Activated CD4-positive, alpha-beta T cell treated with anti-CD3 and anti-CD28 coated beads for 4 hours (primary cell): ENCODE data around the gene ARL16.
"Not testable (repeated sequence)": the region's sequence is repeated elsewhere in the genome, so short reads cannot be mapped to it uniquely, and the experiment has no call there.

Experiments used
- DNase-seq, 2 donors: peaks; one replicate each; pipeline ENCODE4 v3.0.0-alpha.2; 2020

The ARL16 gene

GRCh38 chr17:81695211-81695610 lies 11.6 kb upstream of the ARL16 start:
- no peak for DNase-seq

GRCh38 chr17:81694810-81695209 lies 11.2 kb upstream of the ARL16 start:
- DNase-seq: no peak

- DNase-seq: no peak
Observed at GRCh38 chr17:81693509-81694210, 10.1 kb upstream of the ARL16 start.

- no peak for DNase-seq
Observed at GRCh38 chr17:81691608-81692007, 8.0 kb upstream of the ARL16 start.

GRCh38 chr17:81691196-81691595 lies 7.6 kb upstream of the ARL16 start:
- no peak for DNase-seq

GRCh38 chr17:81690549-81690948 lies 7.0 kb upstream of the ARL16 start:
- DNase-seq: no peak

GRCh38 chr17:81690066-81690465 lies 6.5 kb upstream of the ARL16 start:
- no peak for DNase-seq

- DNase-seq: no peak
Observed at GRCh38 chr17:81688616-81689015, 5.0 kb upstream of the ARL16 start.

- DNase-seq: no peak
Observed at GRCh38 chr17:81687770-81688541, 4.4 kb upstream of the ARL16 start.

GRCh38 chr17:81686614-81687013 lies 3.0 kb upstream of the ARL16 start:
- DNase-seq: no peak

GRCh38 chr17:81685108-81685507 lies 1.5 kb upstream of the ARL16 start:
- peak; percentile 53 to 60 for DNase-seq

- DNase-seq: no peak
Observed at GRCh38 chr17:81684442-81684911, 880 bp upstream of the ARL16 start.

GRCh38 chr17:81683208-81683583 lies 401 bp downstream of the ARL16 start:
- DNase-seq: no peak

GRCh38 chr17:81682565-81683207 lies 911 bp downstream of the ARL16 start:
- no peak for DNase-seq

- DNase-seq: no peak
Observed at GRCh38 chr17:81681672-81682071, 1.9 kb downstream of the ARL16 start.

- DNase-seq: no peak
Observed at GRCh38 chr17:81680150-81680549, 3.4 kb downstream of the ARL16 start.

GRCh38 chr17:81676906-81677305 lies 6.7 kb downstream of the ARL16 start:
- no peak for DNase-seq

- not testable (repeated sequence) for DNase-seq
Observed at GRCh38 chr17:81675515-81676221, 7.9 kb downstream of the ARL16 start.

GRCh38 chr17:81673561-81674258 lies 9.9 kb downstream of the ARL16 start:
- DNase-seq: no peak

- no peak for DNase-seq
Observed at GRCh38 chr17:81672954-81673353, 10.6 kb downstream of the ARL16 start.

GRCh38 chr17:81672504-81672903 lies 11.1 kb downstream of the ARL16 start:
- DNase-seq: no peak

- DNase-seq: no peak
Observed at GRCh38 chr17:81667754-81668153, 15.8 kb downstream of the ARL16 start.
